IMR-90 (cell line): ENCODE data around the gene PROK2. TPM values are rescaled to one million over a fixed set of nuclear protein-coding genes. Genes with fewer than 3 reads are reported as not detected.

Experiments
- ATAC-seq: fragments of 200-7000 bp; cut with Tn5 transposase; 2 replicates; pipeline ENCODE4 v1.9.1; 2020; ENCODE audit warnings: low read depth, mild to moderate bottlenecking, moderate library complexity
- BruUV-seq: library from RNA; stranded (reverse); fragments of 400-500 nt; replicated peaks from 2 replicates; lab custom pipeline; 2021; lab: Mats Ljungman, UMichigan
- CTCF ChIA-PET: fragments of 300-600 bp; formaldehyde crosslinking; extraction: SDS; loops from one replicate; lab custom pipeline; 2021; ENCODE audit warnings: antibody characterized with exemption; lab: Yijun Ruan, JAX
- POLR2A ChIA-PET: fragments of 300-600 bp; sonication (Branson Sonifier 250); formaldehyde crosslinking; loops from one replicate; lab custom pipeline; 2022; ENCODE audit warnings: antibody characterized with exemption; ENCODE audit not compliant: unreplicated experiment; lab: Charles Lee
- DNase-seq: peaks from one replicate; pipeline ENCODE4 v3.0.0; 2013
- H2AFZ ChIP-seq: replicated peaks from 2 replicates; pipeline ENCODE3; 2013; ENCODE audit warnings: low read length, mild to moderate bottlenecking; ENCODE audit not compliant: poor library complexity
- H2AK5ac ChIP-seq: 2 replicates; pipeline ENCODE4 v1.6.1; 2013; ENCODE audit warnings: low read depth, low read length, inconsistent platforms
- H2AK9ac ChIP-seq: replicated peaks from 2 replicates; pipeline ENCODE3; 2013; ENCODE audit warnings: mild to moderate bottlenecking, low read depth, low read length, moderate library complexity; ENCODE audit not compliant: poor library complexity
- H2BK120ac ChIP-seq: 2 replicates; pipeline ENCODE4 v1.6.1; 2013; ENCODE audit warnings: low read depth, low read length, inconsistent platforms
- H2BK15ac ChIP-seq: 3 replicates; pipeline ENCODE4 v1.6.1; 2013; ENCODE audit warnings: low read depth, low read length, inconsistent platforms
- H2BK20ac ChIP-seq: 2 replicates; pipeline ENCODE4 v1.6.1; 2013; ENCODE audit warnings: low read depth, mild to moderate bottlenecking, inconsistent platforms, low read length, moderate library complexity
- H2BK5ac ChIP-seq: 2 replicates; pipeline ENCODE4 v1.6.1; 2013; ENCODE audit warnings: mild to moderate bottlenecking, low read depth, low read length, inconsistent platforms; ENCODE audit not compliant: poor library complexity, severe bottlenecking
- H3K14ac ChIP-seq: replicated peaks from 2 replicates; pipeline ENCODE4 v1.6.1; 2013; ENCODE audit warnings: low read depth, low read length, inconsistent platforms
- H3K18ac ChIP-seq: 2 replicates; pipeline ENCODE4 v1.6.1; 2013; ENCODE audit warnings: low read depth, low read length, control low read depth
- H3K23ac ChIP-seq: 2 replicates; pipeline ENCODE4 v1.6.1; 2013; ENCODE audit warnings: low read depth, low read length, inconsistent platforms
- H3K27ac ChIP-seq: 2 replicates; pipeline ENCODE4 v1.5.1; 2013; ENCODE audit warnings: mild to moderate bottlenecking, control low read depth, low read length; ENCODE audit not compliant: insufficient read depth
- H3K27me3 ChIP-seq: 2 replicates; pipeline ENCODE4 v1.6.1; 2013; ENCODE audit warnings: low read length; ENCODE audit not compliant: control insufficient read depth, insufficient read depth
- H3K36me3 ChIP-seq: 2 replicates; pipeline ENCODE4 v1.6.1; 2013; ENCODE audit warnings: low read length, mixed read lengths; ENCODE audit not compliant: control insufficient read depth, insufficient read depth
- H3K4ac ChIP-seq: 2 replicates; pipeline ENCODE4 v1.6.1; 2013; ENCODE audit warnings: low read depth, low read length, inconsistent platforms
- H3K4me1 ChIP-seq: 2 replicates; pipeline ENCODE4 v1.6.1; 2013; ENCODE audit warnings: low read length, mixed read lengths; ENCODE audit not compliant: control insufficient read depth, insufficient read depth
- H3K4me2 ChIP-seq: 2 replicates; pipeline ENCODE4 v1.6.1; 2013; ENCODE audit warnings: low read depth, mild to moderate bottlenecking, control low read depth, low read length, moderate library complexity
- H3K4me3 ChIP-seq: 2 replicates; pipeline ENCODE4 v1.5.1; 2013; ENCODE audit warnings: low read depth, mild to moderate bottlenecking, control low read depth, low read length, moderate library complexity; ENCODE audit not compliant: insufficient read depth
- H3K56ac ChIP-seq: 2 replicates; pipeline ENCODE4 v1.6.1; 2013; ENCODE audit warnings: low read length, inconsistent platforms; ENCODE audit not compliant: insufficient read depth; ENCODE audit errors: extremely low read depth
- H3K79me1 ChIP-seq, 2 experiments: 2 replicates each; pipeline ENCODE4 v1.6.1; 2013; ENCODE audit warnings: low read length in 2 of 2, inconsistent platforms in 1 of 2, low read depth in 1 of 2
- H3K9ac ChIP-seq: 2 replicates; pipeline ENCODE4 v1.6.1; 2013; ENCODE audit warnings: low read depth, low read length, control low read depth
- H3K9me1 ChIP-seq: 2 replicates; pipeline ENCODE4 v1.6.1; 2013; ENCODE audit warnings: low read length, inconsistent platforms; ENCODE audit not compliant: insufficient read depth
- H3K9me3 ChIP-seq: 2 replicates; pipeline ENCODE4 v1.6.1; 2013; ENCODE audit warnings: low read length; ENCODE audit not compliant: control insufficient read depth, insufficient read depth
- H4K20me1 ChIP-seq: 2 replicates; pipeline ENCODE4 v1.6.1; 2013; ENCODE audit warnings: low read length, inconsistent platforms; ENCODE audit not compliant: insufficient read depth
- H4K5ac ChIP-seq: 2 replicates; pipeline ENCODE4 v1.6.1; 2013; ENCODE audit warnings: mild to moderate bottlenecking, low read depth, low read length, control low read depth
- H4K8ac ChIP-seq, 2 experiments: 2 replicates each; pipeline ENCODE4 v1.6.1; 2013; ENCODE audit warnings: low read depth in 2 of 2, low read length in 2 of 2, control low read depth in 1 of 2, inconsistent platforms in 1 of 2
- H4K91ac ChIP-seq: 2 replicates; pipeline ENCODE4 v1.6.1; 2013; ENCODE audit warnings: low read depth, low read length, inconsistent platforms; ENCODE audit not compliant: insufficient read depth
- CEBPB ChIP-seq: IDR thresholded peaks from 2 replicates; pipeline ENCODE4 v1.6.1; 2012; ENCODE audit warnings: low read depth, low read length, improper control_type of control experiment
- CHD1 ChIP-seq: IDR thresholded peaks from 2 replicates; pipeline ENCODE4 v1.6.1; 2012; ENCODE audit warnings: low read depth, low read length, improper control_type of control experiment
- FOS ChIP-seq: fragments of 150-350 bp; IDR thresholded peaks from 2 replicates; pipeline ENCODE4 v1.6.1; 2016; ENCODE audit warnings: low read depth, low read length
- MAFK ChIP-seq: IDR thresholded peaks from 2 replicates; pipeline ENCODE4 v1.6.1; 2012; ENCODE audit warnings: low read depth, low read length, improper control_type of control experiment
- MAZ ChIP-seq: IDR thresholded peaks from 2 replicates; pipeline ENCODE4 v1.6.1; 2012; ENCODE audit warnings: low read depth, mild to moderate bottlenecking, low read length, improper control_type of control experiment, moderate library complexity, borderline replicate concordance
- MXI1 ChIP-seq: IDR thresholded peaks from 2 replicates; pipeline ENCODE4 v1.6.1; 2012; ENCODE audit warnings: low read depth, mild to moderate bottlenecking, low read length, moderate library complexity, borderline replicate concordance
- NFE2L2 ChIP-seq: fragments of 150-350 bp; IDR thresholded peaks from 2 replicates; pipeline ENCODE4 v1.6.1; 2016; ENCODE audit warnings: low read depth, mild to moderate bottlenecking, low read length
- POLR2A ChIP-seq: IDR thresholded peaks from 2 replicates; pipeline ENCODE4 v1.6.1; 2012; ENCODE audit warnings: mild to moderate bottlenecking, low read depth, low read length
- RAD21 ChIP-seq: IDR thresholded peaks from 2 replicates; pipeline ENCODE4 v1.6.1; 2012; ENCODE audit warnings: low read length, improper control_type of control experiment
- RCOR1 ChIP-seq: IDR thresholded peaks from 2 replicates; pipeline ENCODE4 v1.6.1; 2012; ENCODE audit warnings: mild to moderate bottlenecking, low read length, improper control_type of control experiment; ENCODE audit not compliant: insufficient replicate concordance
- RFX5 ChIP-seq: IDR thresholded peaks from 2 replicates; pipeline ENCODE4 v1.8.0; 2012; ENCODE audit warnings: low read depth, mild to moderate bottlenecking, low read length, moderate library complexity
- SMC3 ChIP-seq: fragments of 150-350 bp; IDR thresholded peaks from 2 replicates; pipeline ENCODE4 v1.6.1; 2016; ENCODE audit warnings: low read depth, mild to moderate bottlenecking, antibody characterized with exemption, low read length, moderate library complexity
- WGBS, 2 experiments: methylation state at CpG; one replicate each; pipeline versions ENCODE4 v1.1.5 to v1.1.7; 2013; ENCODE audit warnings: missing lambda C conversion rate in 2 of 2; ENCODE audit not compliant: insufficient read length in 1 of 2; ENCODE audit errors: extremely low coverage in 2 of 2; 5-methylcytosine and 5-hydroxymethylcytosine counted together
- dilution Hi-C: fragments of 300-500 bp; cut with HindIII; formaldehyde crosslinking; loops from one replicate; pipeline ENCODE4 v1.14.3; 2018; ENCODE audit warnings: low sequenced_read_pairs; ENCODE audit not compliant: unreplicated experiment
- in situ Hi-C: fragments of 300-500 bp; cut with MboI; formaldehyde crosslinking; loops from 3 replicates; pipeline ENCODE4 v1.14.3; 2019; ENCODE audit warnings: low sequenced_read_pairs, inconsistent platforms, mixed read lengths
- intact Hi-C: fragments of 100-400 bp; cut with micrococcal nuclease; formaldehyde crosslinking; loops from 2 replicates; pipeline ENCODE4 v1.10.0; 2022
- polyA plus RNA-seq, 3 experiments: library from polyadenylated mRNA; depleted of rRNA; stranded (reverse); fragments of >200 nt; gene quantifications; 2 replicates each; pipeline ENCODE4 v1.2.3, GENCODE V29; 2012; ENCODE audit warnings: low replicate concordance in 1 of 3
- total RNA-seq: library from RNA; depleted of rRNA; stranded (reverse); fragments of >200 nt; gene quantifications from 2 replicates; pipeline ENCODE4 v1.2.3, GENCODE V29; 2012
- TF ChIP-seq, protein P1 (sequence below): conservative IDR thresholded peaks from 2 replicates; pipeline ENCODE4 v1.5.1; 2012; ENCODE audit warnings: mild to moderate bottlenecking, low read depth, low read length, improper control_type of control experiment
- TF ChIP-seq, protein P2 (sequence below): fragments of 150-350 bp; IDR thresholded peaks from 2 replicates; pipeline ENCODE4 v1.6.1; 2016; ENCODE audit warnings: low read depth, mild to moderate bottlenecking, low read length, moderate library complexity, borderline replicate concordance
- TF ChIP-seq, protein P3 (sequence below): fragments of 150-350 bp; IDR thresholded peaks from 2 replicates; pipeline ENCODE4 v1.6.1; 2017; ENCODE audit warnings: mild to moderate bottlenecking, antibody characterized with exemption, low read length, low read depth

PROK2 gene
- total and polyA plus RNA-seq, 2 of the 4 experiments (the other 2 are of a cell fraction), result not detected

DNA sequence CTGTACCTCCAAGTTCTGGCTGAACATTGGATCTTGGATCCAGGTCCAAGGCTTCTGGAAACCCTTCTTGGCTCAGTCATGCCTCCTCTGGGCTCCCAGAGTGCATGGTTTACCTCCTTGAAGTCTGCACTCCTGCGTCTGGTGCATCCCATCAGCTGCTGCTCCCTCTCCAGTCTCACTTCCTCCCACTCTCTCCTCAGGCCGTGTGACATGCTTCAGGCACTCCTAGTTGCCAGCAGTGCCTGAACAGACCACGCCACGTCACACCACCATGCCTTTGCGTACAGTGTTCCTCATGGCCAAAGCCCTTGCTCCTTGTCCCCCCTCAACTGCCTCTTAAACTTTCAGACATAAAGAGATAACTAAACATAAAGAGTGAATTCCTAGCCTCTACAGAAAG lies 25.5 kb downstream of the PROK2 start:
- ATAC-seq (no peak), DNase-seq (no peak)
- Histone ChIP-seq H2AFZ (peak overlapping the region; percentile 60), H3K9ac (no peak overlapping the region), H3K14ac (no peak overlapping the region), H4K91ac (no peak overlapping the region), H3K4me1 (no peaks in the 10 kb centered on the region), H3K79me1 (no peaks in the 10 kb centered on the region), H4K8ac (no peak overlapping the region), H2BK120ac (no peak overlapping the region), H3K36me3 (no peaks in the 10 kb centered on the region), H3K4me3 (no peak overlapping the region), H2BK5ac (no peak overlapping the region), H2BK20ac (no peak overlapping the region), H2BK15ac (no peak overlapping the region), H3K4me2 (no peak overlapping the region), H3K9me3 (no peaks in the 10 kb centered on the region), H3K18ac (no peak overlapping the region), H3K9me1 (no peaks in the 10 kb centered on the region), H3K27me3 (peaks cover 35% of the 10 kb centered on the region), H3K27ac (no peak overlapping the region), H3K4ac (no peak overlapping the region), H3K23ac (no peak overlapping the region), H2AK9ac (no peak overlapping the region), H4K20me1 (no peaks in the 10 kb centered on the region), H3K56ac (no peak overlapping the region), H4K5ac (no peak overlapping the region), H2AK5ac (no peak overlapping the region)
- intact Hi-C loops, result no loop called here
- ChIA-PET POLR2A (no interaction called here), CTCF (interaction anchor here (0.6 kb wide), 1 partner anchor 18 kb away, joined by 6 read pairs; no protein-coding TSS in a partner anchor)
- TF ChIP-seq, protein P1, sequence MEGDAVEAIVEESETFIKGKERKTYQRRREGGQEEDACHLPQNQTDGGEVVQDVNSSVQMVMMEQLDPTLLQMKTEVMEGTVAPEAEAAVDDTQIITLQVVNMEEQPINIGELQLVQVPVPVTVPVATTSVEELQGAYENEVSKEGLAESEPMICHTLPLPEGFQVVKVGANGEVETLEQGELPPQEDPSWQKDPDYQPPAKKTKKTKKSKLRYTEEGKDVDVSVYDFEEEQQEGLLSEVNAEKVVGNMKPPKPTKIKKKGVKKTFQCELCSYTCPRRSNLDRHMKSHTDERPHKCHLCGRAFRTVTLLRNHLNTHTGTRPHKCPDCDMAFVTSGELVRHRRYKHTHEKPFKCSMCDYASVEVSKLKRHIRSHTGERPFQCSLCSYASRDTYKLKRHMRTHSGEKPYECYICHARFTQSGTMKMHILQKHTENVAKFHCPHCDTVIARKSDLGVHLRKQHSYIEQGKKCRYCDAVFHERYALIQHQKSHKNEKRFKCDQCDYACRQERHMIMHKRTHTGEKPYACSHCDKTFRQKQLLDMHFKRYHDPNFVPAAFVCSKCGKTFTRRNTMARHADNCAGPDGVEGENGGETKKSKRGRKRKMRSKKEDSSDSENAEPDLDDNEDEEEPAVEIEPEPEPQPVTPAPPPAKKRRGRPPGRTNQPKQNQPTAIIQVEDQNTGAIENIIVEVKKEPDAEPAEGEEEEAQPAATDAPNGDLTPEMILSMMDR, result no peak
- TF ChIP-seq MXI1 (no peak), MAZ (no peak), FOS (no peak), RCOR1 (no peak), RFX5 (no peak), RAD21 (no peak), NFE2L2 (no peak), POLR2A (no peak), SMC3 (no peak), CHD1 (no peak), CEBPB (no peak), MAFK (no peak)
- TF ChIP-seq, protein P2, sequence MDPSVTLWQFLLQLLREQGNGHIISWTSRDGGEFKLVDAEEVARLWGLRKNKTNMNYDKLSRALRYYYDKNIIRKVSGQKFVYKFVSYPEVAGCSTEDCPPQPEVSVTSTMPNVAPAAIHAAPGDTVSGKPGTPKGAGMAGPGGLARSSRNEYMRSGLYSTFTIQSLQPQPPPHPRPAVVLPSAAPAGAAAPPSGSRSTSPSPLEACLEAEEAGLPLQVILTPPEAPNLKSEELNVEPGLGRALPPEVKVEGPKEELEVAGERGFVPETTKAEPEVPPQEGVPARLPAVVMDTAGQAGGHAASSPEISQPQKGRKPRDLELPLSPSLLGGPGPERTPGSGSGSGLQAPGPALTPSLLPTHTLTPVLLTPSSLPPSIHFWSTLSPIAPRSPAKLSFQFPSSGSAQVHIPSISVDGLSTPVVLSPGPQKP, result no peak
- TF ChIP-seq, protein P3, sequence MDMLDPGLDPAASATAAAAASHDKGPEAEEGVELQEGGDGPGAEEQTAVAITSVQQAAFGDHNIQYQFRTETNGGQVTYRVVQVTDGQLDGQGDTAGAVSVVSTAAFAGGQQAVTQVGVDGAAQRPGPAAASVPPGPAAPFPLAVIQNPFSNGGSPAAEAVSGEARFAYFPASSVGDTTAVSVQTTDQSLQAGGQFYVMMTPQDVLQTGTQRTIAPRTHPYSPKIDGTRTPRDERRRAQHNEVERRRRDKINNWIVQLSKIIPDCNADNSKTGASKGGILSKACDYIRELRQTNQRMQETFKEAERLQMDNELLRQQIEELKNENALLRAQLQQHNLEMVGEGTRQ, result no peak
- in situ Hi-C loops, result no loop called here
- dilution Hi-C loops, result no loop called here
- no TSS peak for BruUV-seq
- WGBS, 2 experiments, result 0% methylated on average over 1 of the region's 5 CpGs; no CpG with 5 or more reads in 1 of the 2 experiments
